SHP77 treated with DMSO at 0.1 percent for 48 hours (cell line): ENCODE results near the gene HNRNPDL.
"Not testable (repeated sequence)": the region's sequence is repeated elsewhere in the genome, so short reads cannot be mapped to it uniquely, and the experiment has no call there.

Experiments
- DNase-seq: peaks from one replicate; lab custom pipeline; 2025; lab: John Stamatoyannopoulos, UW

Gene HNRNPDL

GRCh38 chr4:82432596-82432995, 2.3 kb upstream of the HNRNPDL start:
- no peak for DNase-seq

- DNase-seq = no peak
Observed at GRCh38 chr4:82431831-82432230, 1.6 kb upstream of the HNRNPDL start.

GRCh38 chr4:82430964-82431745, 893 bp upstream of the HNRNPDL start:
- no peak for DNase-seq

GRCh38 chr4:82429728-82430192, 502 bp downstream of the HNRNPDL start:
- no peak for DNase-seq

GRCh38 chr4:82428969-82429727, 1.1 kb downstream of the HNRNPDL start:
- DNase-seq = peak; percentile 47

GRCh38 chr4:82428526-82428968, 1.7 kb downstream of the HNRNPDL start:
- DNase-seq = peak; percentile 18

- DNase-seq = no peak
Observed at GRCh38 chr4:82425478-82425877, 4.8 kb downstream of the HNRNPDL start.

GRCh38 chr4:82423245-82424054, 6.8 kb downstream of the HNRNPDL start:
- DNase-seq = no peak

- DNase-seq = no peak
Observed at GRCh38 chr4:82422616-82423015, 7.6 kb downstream of the HNRNPDL start.

- no peak for DNase-seq
Observed at GRCh38 chr4:82421796-82422560, 8.3 kb downstream of the HNRNPDL start.

GRCh38 chr4:82419451-82419850, 10.8 kb downstream of the HNRNPDL start:
- DNase-seq = no peak

- DNase-seq = no peak
Observed at GRCh38 chr4:82415922-82416365, 14.3 kb downstream of the HNRNPDL start.

GRCh38 chr4:82415061-82415460, 15.2 kb downstream of the HNRNPDL start:
- not testable (repeated sequence) for DNase-seq

- DNase-seq = no peak
Observed at GRCh38 chr4:82403725-82404124, 26.5 kb downstream of the HNRNPDL start.

- no peak for DNase-seq
Observed at GRCh38 chr4:82402196-82402775, 28.0 kb downstream of the HNRNPDL start.

- no peak for DNase-seq
Observed at GRCh38 chr4:82401600-82401999, 28.7 kb downstream of the HNRNPDL start.

- DNase-seq = no peak
Observed at GRCh38 chr4:82398263-82398662, 32.0 kb downstream of the HNRNPDL start.

- DNase-seq = no peak
Observed at GRCh38 chr4:82397527-82397926, 32.7 kb downstream of the HNRNPDL start.

- DNase-seq = no peak
Observed at GRCh38 chr4:82394896-82395295, 35.4 kb downstream of the HNRNPDL start.

GRCh38 chr4:82390061-82390460, 40.2 kb downstream of the HNRNPDL start:
- not testable (repeated sequence) for DNase-seq

- no peak for DNase-seq
Observed at GRCh38 chr4:82388405-82388804, 41.9 kb downstream of the HNRNPDL start.
